ENCODE data around the gene NUPR1.
A peak's percentile ranks its signal among the peaks of the same experiment; 100 is the strongest.
"Not testable (repeated sequence)": the region's sequence is repeated elsewhere in the genome, so short reads cannot be mapped to it uniquely, and the experiment has no call there.

Gene NUPR1

GRCh38 chr16:28498666-28499381 lies 40.0 kb downstream of the NUPR1 start:
- no peak for DNase-seq (ENCODE audit: low read depth in 2 of 2)

GRCh38 chr16:28497861-28498599 lies 40.7 kb downstream of the NUPR1 start:
- DNase-seq (ENCODE audit: low read depth in 2 of 2), result no peak

GRCh38 chr16:28497386-28497785 lies 41.4 kb downstream of the NUPR1 start:
- DNase-seq (ENCODE audit: low read depth in 2 of 2), result no peak

GRCh38 chr16:28496844-28497243 lies 41.9 kb downstream of the NUPR1 start:
- no peak for DNase-seq (ENCODE audit: low read depth in 2 of 2)

GRCh38 chr16:28495795-28496749 lies 42.7 kb downstream of the NUPR1 start:
- DNase-seq (ENCODE audit: low read depth in 2 of 2), result no peak

GRCh38 chr16:28495098-28495793 lies 43.5 kb downstream of the NUPR1 start:
- no peak for DNase-seq (ENCODE audit: low read depth in 2 of 2)

GRCh38 chr16:28494121-28494851 lies 44.5 kb downstream of the NUPR1 start, which contains the start of gene APOBR:
APOBR (plus strand) TSS chr16:28494643; CDS start chr16:28494682, 39 bp downstream.
- DNase-seq (ENCODE audit: low read depth in 2 of 2), result no peak

GRCh38 chr16:28492511-28492910 lies 46.3 kb downstream of the NUPR1 start:
- no peak for DNase-seq (ENCODE audit: low read depth in 2 of 2)

- peak; percentile 88 to 90 for DNase-seq (ENCODE audit: low read depth in 2 of 2)
Measured at GRCh38 chr16:28491970-28492474, 46.8 kb downstream of the NUPR1 start, which contains the start of gene CLN3. CLN3 (minus strand) TSS chr16:28492074; CDS start chr16:28491759, 315 bp downstream.

- DNase-seq (ENCODE audit: low read depth in 2 of 2), result no peak
Measured at GRCh38 chr16:28491230-28491969, 47.4 kb downstream of the NUPR1 start.

- DNase-seq (ENCODE audit: low read depth in 2 of 2), result no peak
Measured at GRCh38 chr16:28486266-28486665, 52.5 kb downstream of the NUPR1 start.

- not testable (repeated sequence) for DNase-seq (ENCODE audit: low read depth in 2 of 2)
Measured at GRCh38 chr16:28483361-28483760, 55.4 kb downstream of the NUPR1 start.
